Measurements from ENCODE around the gene GRM8.
A peak's percentile ranks its signal among the peaks of the same experiment; 100 is the strongest.

Gene GRM8

GRCh38 chr7:126805351-126805750, 447.4 kb downstream of the GRM8 start:
- no peak for DNase-seq (ENCODE audit: low read depth)
- no peaks in the 10 kb centered on the region for H3K36me3 ChIP-seq (ENCODE audit: control insufficient read depth, insufficient read depth, low read length, severe bottlenecking)
- H3K4me1 ChIP-seq (ENCODE audit: control insufficient read depth, insufficient read depth, low read length): no peaks in the 10 kb centered on the region
- H3K27me3 ChIP-seq (replicated peaks; ENCODE audit: control insufficient read depth, insufficient read depth, low read length): peaks cover 5% of the 10 kb centered on the region
- H3K9ac ChIP-seq (ENCODE audit: low read length): no peak overlapping the region
- H3K4me3 ChIP-seq (ENCODE audit: low read length): no peak overlapping the region
- no peaks in the 10 kb centered on the region for H3K9me3 ChIP-seq (ENCODE audit: control insufficient read depth, low read length)

- Histone ChIP-seq H3K36me3 (ENCODE audit: control insufficient read depth, insufficient read depth, low read length, severe bottlenecking) (no peaks in the 10 kb centered on the region), H3K4me1 (ENCODE audit: control insufficient read depth, insufficient read depth, low read length) (no peaks in the 10 kb centered on the region), H3K9ac (ENCODE audit: low read length) (no peak overlapping the region), H3K4me3 (ENCODE audit: low read length) (no peak overlapping the region), H3K9me3 (ENCODE audit: control insufficient read depth, low read length) (no peaks in the 10 kb centered on the region), H3K27me3 (replicated peaks; ENCODE audit: control insufficient read depth, insufficient read depth, low read length) (peaks cover 5% of the 10 kb centered on the region)
- DNase-seq (ENCODE audit: low read depth): no peak
Observed at GRCh38 chr7:126804604-126805003, 448.1 kb downstream of the GRM8 start.

GRCh38 chr7:126803990-126804389, 448.8 kb downstream of the GRM8 start:
- peaks cover 5% of the 10 kb centered on the region for H3K27me3 ChIP-seq (replicated peaks; ENCODE audit: control insufficient read depth, insufficient read depth, low read length)
- no peaks in the 10 kb centered on the region for H3K36me3 ChIP-seq (ENCODE audit: control insufficient read depth, insufficient read depth, low read length, severe bottlenecking)
- H3K4me3 ChIP-seq (ENCODE audit: low read length): no peak overlapping the region
- H3K4me1 ChIP-seq (ENCODE audit: control insufficient read depth, insufficient read depth, low read length): no peaks in the 10 kb centered on the region
- no peak overlapping the region for H3K9ac ChIP-seq (ENCODE audit: low read length)
- H3K9me3 ChIP-seq (ENCODE audit: control insufficient read depth, low read length): no peaks in the 10 kb centered on the region
- DNase-seq (ENCODE audit: low read depth): no peak

DNA sequence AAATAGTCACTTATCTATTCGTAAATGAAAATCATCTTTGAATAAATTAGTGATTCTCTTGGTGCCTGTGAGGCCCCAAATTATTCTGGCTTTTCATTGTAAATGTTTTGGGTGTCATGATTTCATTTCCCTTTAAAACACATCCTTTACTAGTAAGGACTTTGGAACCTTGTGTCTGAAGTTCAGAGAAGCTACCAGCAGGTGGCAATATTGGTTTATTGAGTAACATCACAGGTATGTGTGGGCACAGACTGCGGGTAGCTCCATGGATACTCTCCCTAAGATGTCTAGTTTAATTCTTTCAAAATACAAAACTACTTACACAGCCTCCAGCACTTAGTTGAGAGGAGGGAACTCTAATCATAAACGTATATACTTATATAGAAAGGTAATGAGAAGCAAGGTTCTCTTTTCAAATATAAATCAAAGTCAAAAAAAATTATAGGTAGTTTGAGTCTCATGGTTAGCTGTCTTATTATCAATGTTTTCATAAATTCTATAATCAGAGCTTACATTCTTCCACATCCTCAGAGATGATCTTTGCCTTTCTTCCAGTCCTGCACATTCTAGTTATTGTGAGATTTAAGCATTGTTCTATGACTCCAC, 449.6 kb downstream of the GRM8 start:
- Histone ChIP-seq H3K36me3 (ENCODE audit: control insufficient read depth, insufficient read depth, low read length, severe bottlenecking) (no peaks in the 10 kb centered on the region), H3K27me3 (replicated peaks; ENCODE audit: control insufficient read depth, insufficient read depth, low read length) (peaks cover 5% of the 10 kb centered on the region), H3K9ac (ENCODE audit: low read length) (no peak overlapping the region), H3K9me3 (ENCODE audit: control insufficient read depth, low read length) (no peaks in the 10 kb centered on the region), H3K4me1 (ENCODE audit: control insufficient read depth, insufficient read depth, low read length) (no peaks in the 10 kb centered on the region), H3K4me3 (ENCODE audit: low read length) (no peak overlapping the region)
- DNase-seq (ENCODE audit: low read depth): peak; percentile 75

GRCh38 chr7:126801733-126802132, 451.0 kb downstream of the GRM8 start:
- no peak for DNase-seq (ENCODE audit: low read depth)
- Histone ChIP-seq H3K27me3 (replicated peaks; ENCODE audit: control insufficient read depth, insufficient read depth, low read length) (peaks cover 5% of the 10 kb centered on the region), H3K9ac (ENCODE audit: low read length) (no peak overlapping the region), H3K4me1 (ENCODE audit: control insufficient read depth, insufficient read depth, low read length) (no peaks in the 10 kb centered on the region), H3K4me3 (ENCODE audit: low read length) (no peak overlapping the region), H3K36me3 (ENCODE audit: control insufficient read depth, insufficient read depth, low read length, severe bottlenecking) (no peaks in the 10 kb centered on the region), H3K9me3 (ENCODE audit: control insufficient read depth, low read length) (no peaks in the 10 kb centered on the region)

DNA sequence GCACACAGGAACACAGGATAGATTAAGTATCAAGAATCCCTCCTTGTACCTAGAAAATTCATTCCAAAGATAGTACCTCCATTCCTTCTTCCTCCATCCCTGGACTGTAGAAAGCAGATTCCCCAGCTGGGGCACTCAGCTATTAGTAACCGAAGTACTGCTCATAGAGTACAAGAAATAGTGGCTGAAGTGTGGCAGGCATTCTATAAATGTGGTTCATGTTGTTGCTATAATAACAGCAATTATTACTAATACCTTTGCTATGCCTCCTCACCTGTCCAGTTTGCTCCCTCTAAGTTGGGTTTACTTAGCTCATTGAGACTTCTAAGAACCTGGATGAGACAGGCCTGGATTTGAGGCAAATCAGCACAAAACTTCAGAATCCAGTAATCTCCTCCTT, 453.2 kb downstream of the GRM8 start:
- Histone ChIP-seq H3K36me3 (ENCODE audit: control insufficient read depth, insufficient read depth, low read length, severe bottlenecking) (no peaks in the 10 kb centered on the region), H3K4me3 (ENCODE audit: low read length) (no peak overlapping the region)

GRCh38 chr7:126792521-126792920, 460.2 kb downstream of the GRM8 start:
- no peaks in the 10 kb centered on the region for H3K36me3 ChIP-seq (ENCODE audit: control insufficient read depth, insufficient read depth, low read length, severe bottlenecking)
- no peak overlapping the region for H3K9ac ChIP-seq (ENCODE audit: low read length)
- no peaks in the 10 kb centered on the region for H3K4me1 ChIP-seq (ENCODE audit: control insufficient read depth, insufficient read depth, low read length)
- no peaks in the 10 kb centered on the region for H3K9me3 ChIP-seq (ENCODE audit: control insufficient read depth, low read length)
- no peak for DNase-seq (ENCODE audit: low read depth)
- H3K4me3 ChIP-seq (ENCODE audit: low read length): no peak overlapping the region
- no peaks in the 10 kb centered on the region for H3K27me3 ChIP-seq (replicated peaks; ENCODE audit: control insufficient read depth, insufficient read depth, low read length)

More for the DNA sequence above, 453.2 kb downstream of the GRM8 start:
- H3K27me3 ChIP-seq (replicated peaks; ENCODE audit: control insufficient read depth, insufficient read depth, low read length): peaks cover 5% of the 10 kb centered on the region
- no peak overlapping the region for H3K9ac ChIP-seq (ENCODE audit: low read length)
- no peaks in the 10 kb centered on the region for H3K9me3 ChIP-seq (ENCODE audit: control insufficient read depth, low read length)
- no peak for DNase-seq (ENCODE audit: low read depth)
- no peaks in the 10 kb centered on the region for H3K4me1 ChIP-seq (ENCODE audit: control insufficient read depth, insufficient read depth, low read length)

GRCh38 chr7:126791306-126791705, 461.4 kb downstream of the GRM8 start:
- H3K9ac ChIP-seq (ENCODE audit: low read length): no peak overlapping the region
- H3K4me3 ChIP-seq (ENCODE audit: low read length): no peak overlapping the region
- DNase-seq (ENCODE audit: low read depth): no peak
- no peaks in the 10 kb centered on the region for H3K4me1 ChIP-seq (ENCODE audit: control insufficient read depth, insufficient read depth, low read length)
- H3K36me3 ChIP-seq (ENCODE audit: control insufficient read depth, insufficient read depth, low read length, severe bottlenecking): no peaks in the 10 kb centered on the region
- H3K9me3 ChIP-seq (ENCODE audit: control insufficient read depth, low read length): no peaks in the 10 kb centered on the region
- no peaks in the 10 kb centered on the region for H3K27me3 ChIP-seq (replicated peaks; ENCODE audit: control insufficient read depth, insufficient read depth, low read length)

DNA sequence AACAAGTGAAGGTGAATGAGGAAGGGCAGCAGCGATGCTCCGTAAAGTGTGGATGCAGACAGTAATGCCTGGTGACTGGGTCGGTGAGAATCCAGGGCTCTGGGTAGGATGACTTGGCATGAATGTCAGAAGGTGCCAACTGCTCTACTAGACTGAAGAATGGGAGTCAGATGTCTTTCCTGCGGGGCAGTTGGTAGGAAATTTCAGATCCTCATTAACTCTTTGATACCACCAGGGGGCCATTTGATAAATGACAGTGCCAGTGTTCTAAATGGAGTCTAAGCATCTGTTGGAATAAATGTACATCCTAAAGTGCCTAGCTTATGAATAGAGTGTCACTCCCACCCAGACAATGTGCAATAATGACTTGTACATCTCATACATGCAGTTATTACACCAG, 462.0 kb downstream of the GRM8 start:
- Histone ChIP-seq H3K36me3 (ENCODE audit: control insufficient read depth, insufficient read depth, low read length, severe bottlenecking) (no peaks in the 10 kb centered on the region), H3K4me3 (ENCODE audit: low read length) (no peak overlapping the region), H3K9me3 (ENCODE audit: control insufficient read depth, low read length) (no peaks in the 10 kb centered on the region), H3K9ac (ENCODE audit: low read length) (no peak overlapping the region), H3K27me3 (replicated peaks; ENCODE audit: control insufficient read depth, insufficient read depth, low read length) (no peaks in the 10 kb centered on the region), H3K4me1 (ENCODE audit: control insufficient read depth, insufficient read depth, low read length) (no peaks in the 10 kb centered on the region)
- no peak for DNase-seq (ENCODE audit: low read depth)

DNA sequence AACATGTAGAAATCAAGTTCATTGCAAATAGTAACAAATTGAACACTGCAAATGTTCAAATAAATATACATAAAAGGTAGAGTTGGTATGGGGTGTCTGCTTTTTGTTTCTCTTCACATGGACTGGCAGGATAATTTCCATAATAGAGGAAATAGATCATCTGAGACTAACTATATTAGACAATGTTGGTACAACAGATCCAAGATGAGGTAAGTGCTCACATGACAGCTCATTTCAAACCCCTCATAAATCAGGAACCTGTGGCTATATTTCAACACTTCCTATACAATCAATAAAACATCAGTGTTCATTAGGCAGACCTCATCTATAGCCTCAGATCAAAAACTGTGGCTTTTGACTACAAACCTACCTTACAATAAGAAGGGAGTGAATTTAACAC, 469.1 kb downstream of the GRM8 start:
- no peaks in the 10 kb centered on the region for H3K4me1 ChIP-seq (ENCODE audit: control insufficient read depth, insufficient read depth, low read length)

DNA sequence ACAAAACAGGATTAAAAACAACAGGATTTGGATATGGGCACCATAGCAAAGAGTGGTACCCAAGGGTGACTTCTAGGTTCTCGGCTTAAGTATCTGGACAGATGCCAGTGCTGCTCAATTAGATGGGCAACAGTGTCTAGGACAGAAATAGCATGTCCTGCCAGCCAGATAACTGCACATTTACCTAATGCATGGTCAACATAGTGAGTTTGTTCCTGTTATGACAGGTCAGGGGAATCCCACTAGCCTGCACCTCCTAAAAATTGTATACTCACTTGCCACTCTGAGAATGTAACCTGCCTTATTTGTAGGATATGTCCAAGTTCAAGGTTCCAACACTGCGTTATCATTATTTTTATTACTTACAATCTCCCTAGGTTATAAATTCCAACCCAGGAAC, 471.7 kb downstream of the GRM8 start:
- no peak overlapping the region for H3K4me3 ChIP-seq (ENCODE audit: low read length)
- no peaks in the 10 kb centered on the region for H3K9me3 ChIP-seq (ENCODE audit: control insufficient read depth, low read length)
- no peak overlapping the region for H3K9ac ChIP-seq (ENCODE audit: low read length)
- peaks cover 4% of the 10 kb centered on the region for H3K27me3 ChIP-seq (replicated peaks; ENCODE audit: control insufficient read depth, insufficient read depth, low read length)
- H3K36me3 ChIP-seq (ENCODE audit: control insufficient read depth, insufficient read depth, low read length, severe bottlenecking): no peaks in the 10 kb centered on the region
- no peak for DNase-seq (ENCODE audit: low read depth)
- H3K4me1 ChIP-seq (ENCODE audit: control insufficient read depth, insufficient read depth, low read length): no peaks in the 10 kb centered on the region

More for the DNA sequence above, 469.1 kb downstream of the GRM8 start:
- Histone ChIP-seq H3K27me3 (replicated peaks; ENCODE audit: control insufficient read depth, insufficient read depth, low read length) (peaks cover 4% of the 10 kb centered on the region), H3K9ac (ENCODE audit: low read length) (no peak overlapping the region), H3K4me3 (ENCODE audit: low read length) (no peak overlapping the region), H3K36me3 (ENCODE audit: control insufficient read depth, insufficient read depth, low read length, severe bottlenecking) (no peaks in the 10 kb centered on the region), H3K9me3 (ENCODE audit: control insufficient read depth, low read length) (no peaks in the 10 kb centered on the region)
- no peak for DNase-seq (ENCODE audit: low read depth)

- H3K4me3 ChIP-seq (ENCODE audit: low read length): no peak overlapping the region
- no peaks in the 10 kb centered on the region for H3K27me3 ChIP-seq (replicated peaks; ENCODE audit: control insufficient read depth, insufficient read depth, low read length)
- DNase-seq (ENCODE audit: low read depth): no peak
- H3K4me1 ChIP-seq (ENCODE audit: control insufficient read depth, insufficient read depth, low read length): no peaks in the 10 kb centered on the region
- H3K9ac ChIP-seq (ENCODE audit: low read length): no peak overlapping the region
- no peaks in the 10 kb centered on the region for H3K36me3 ChIP-seq (ENCODE audit: control insufficient read depth, insufficient read depth, low read length, severe bottlenecking)
- H3K9me3 ChIP-seq (ENCODE audit: control insufficient read depth, low read length): no peaks in the 10 kb centered on the region
Observed at GRCh38 chr7:126778101-126778500, 474.6 kb downstream of the GRM8 start.
